GM23338 (cell line): ENCODE results near the gene PFKFB3. TPM values are rescaled to one million over a fixed set of nuclear protein-coding genes. Genes with fewer than 3 reads are reported as not detected.

Experiments used
- ATAC-seq: fragments of 200-7000 bp; cut with Tn5 transposase; 3 replicates; pipeline ENCODE4 v1.9.1; 2020
- DNase-seq: peaks from one replicate; pipeline ENCODE4 v3.0.0-alpha.2; 2015; ENCODE audit warnings: low spot score
- H2AFZ ChIP-seq: fragments of 200-600 bp; sonication (generic); 2 replicates; pipeline ENCODE4 v1.8.0; 2016; ENCODE audit warnings: antibody characterized with exemption, mild to moderate bottlenecking, moderate library complexity
- H3F3A ChIP-seq: fragments of 200-600 bp; sonication (generic); replicated peaks from 2 replicates; pipeline ENCODE4 v1.8.0; 2017; ENCODE audit warnings: antibody characterized with exemption, mixed run types, low read depth
- H3K27ac ChIP-seq: fragments of 200-600 bp; sonication (generic); 2 replicates; pipeline ENCODE4 v1.6.1; 2016; ENCODE audit warnings: low read depth
- H3K27me3 ChIP-seq: fragments of 200-600 bp; sonication (generic); 2 replicates; pipeline ENCODE4 v1.8.0; 2016; ENCODE audit warnings: mild to moderate bottlenecking, mixed run types, moderate library complexity; ENCODE audit not compliant: insufficient read depth
- H3K36me3 ChIP-seq: fragments of 200-600 bp; sonication (generic); 2 replicates; pipeline ENCODE4 v1.8.0; 2016; ENCODE audit warnings: mild to moderate bottlenecking; ENCODE audit not compliant: insufficient read depth
- H3K4me1 ChIP-seq: fragments of 200-600 bp; sonication (generic); 2 replicates; pipeline ENCODE4 v1.8.0; 2016; ENCODE audit warnings: mild to moderate bottlenecking, moderate library complexity; ENCODE audit not compliant: insufficient read depth
- H3K4me2 ChIP-seq: fragments of 200-600 bp; sonication (generic); 2 replicates; pipeline ENCODE4 v1.7.1; 2017; ENCODE audit warnings: mixed run types
- H3K4me3 ChIP-seq: fragments of 200-600 bp; sonication (generic); 2 replicates; pipeline ENCODE4 v1.6.1; 2016; ENCODE audit warnings: mixed run types
- H3K79me2 ChIP-seq: fragments of 200-600 bp; sonication (generic); replicated peaks from 2 replicates; pipeline ENCODE4 v1.8.0; 2017; ENCODE audit warnings: mild to moderate bottlenecking; ENCODE audit not compliant: insufficient read depth
- H3K9me2 ChIP-seq: fragments of 200-600 bp; sonication (generic); 2 replicates; pipeline ENCODE4 v1.8.0; 2017; ENCODE audit not compliant: insufficient read depth
- H4K20me1 ChIP-seq: fragments of 200-600 bp; sonication (generic); replicated peaks from 2 replicates; pipeline ENCODE4 v1.8.0; 2017; ENCODE audit warnings: mild to moderate bottlenecking; ENCODE audit not compliant: insufficient read depth
- H3K27ac Mint-ChIP-seq: 2 replicates; pipeline ENCODE4 v1.8.0; 2020; ENCODE audit warnings: inconsistent platforms, mild to moderate bottlenecking, moderate library complexity, mixed read lengths
- H3K27me3 Mint-ChIP-seq: 3 replicates; pipeline ENCODE4 v1.8.0; 2022; ENCODE audit warnings: low read depth, mild to moderate bottlenecking, moderate library complexity, mixed read lengths, inconsistent platforms; ENCODE audit not compliant: insufficient read depth, poor library complexity
- H3K36me3 Mint-ChIP-seq: 3 replicates; pipeline ENCODE4 v1.8.0; 2021; ENCODE audit warnings: low read depth, mild to moderate bottlenecking, inconsistent platforms, moderate library complexity, mixed read lengths
- H3K4me1 Mint-ChIP-seq: 3 replicates; pipeline ENCODE4 v1.8.0; 2020; ENCODE audit warnings: mild to moderate bottlenecking, inconsistent platforms, mixed read lengths
- H3K4me3 Mint-ChIP-seq: 3 replicates; pipeline ENCODE4 v1.8.0; 2021; ENCODE audit warnings: moderate library complexity, mild to moderate bottlenecking, inconsistent platforms, mixed read lengths
- H3K9me3 Mint-ChIP-seq: 3 replicates; pipeline ENCODE4 v1.8.0; 2020; ENCODE audit warnings: moderate library complexity, mild to moderate bottlenecking, inconsistent platforms, mixed read lengths
- CTCF ChIP-seq, 2 experiments: fragments of 200-600 bp in 1 of 2; sonication (generic) in 1 of 2; conservative IDR thresholded peaks; 2 replicates each; pipeline versions ENCODE4 v1.5.1 to v1.6.1; 2016 to 2017; ENCODE audit warnings: antibody characterized with exemption in 2 of 2, low read depth in 2 of 2, mild to moderate bottlenecking in 2 of 2, moderate library complexity in 1 of 2
- ETS1 ChIP-seq: IDR thresholded peaks from 2 replicates; pipeline ENCODE4 v1.6.1; 2016; ENCODE audit warnings: antibody characterized with exemption
- EZH2 ChIP-seq: fragments of 200-600 bp; sonication (generic); IDR thresholded peaks from one replicate; pipeline ENCODE4 v1.8.0; 2017; ENCODE audit warnings: antibody characterized with exemption, mild to moderate bottlenecking, low read depth; ENCODE audit not compliant: unreplicated experiment
- JUNB ChIP-seq: IDR thresholded peaks from one replicate; pipeline ENCODE4 v1.6.1; 2016; ENCODE audit warnings: antibody characterized with exemption; ENCODE audit not compliant: unreplicated experiment
- NANOG ChIP-seq: IDR thresholded peaks from 2 replicates; pipeline ENCODE4 v1.6.1; 2016; ENCODE audit warnings: antibody characterized with exemption, borderline replicate concordance
- POLR2AphosphoS5 ChIP-seq: IDR thresholded peaks from 2 replicates; pipeline ENCODE4 v1.6.1; 2016; ENCODE audit warnings: antibody characterized with exemption, low read depth
- REST ChIP-seq: IDR thresholded peaks from one replicate; pipeline ENCODE4 v1.6.1; 2018; ENCODE audit warnings: antibody characterized with exemption; ENCODE audit not compliant: unreplicated experiment
- STAT1 ChIP-seq: IDR thresholded peaks from one replicate; pipeline ENCODE4 v1.6.1; 2016; ENCODE audit warnings: antibody characterized with exemption; ENCODE audit not compliant: unreplicated experiment
- polyA plus RNA-seq: library from polyadenylated mRNA; unstranded; fragments of >200 nt; fragmentation: Nextera tagmentation; extraction: Ambion mirVana; gene quantifications from 2 replicates; pipeline ENCODE4 v1.2.1, GENCODE V29; 2016
- total RNA-seq: library from RNA; depleted of rRNA; stranded (reverse); fragments of >200 nt; shearing (Covaris generic); gene quantifications from 2 replicates; pipeline ENCODE4 v1.2.3, GENCODE V29; 2014

The PFKFB3 gene
- total and polyA plus RNA-seq, 2 experiments from 2014 or later = 9.5 to 26.8 TPM

- TF ChIP-seq CTCF (conservative IDR thresholded peaks at IDR 0.05; ENCODE audit: low read depth in 2 of 2) (no peak), ETS1 (no peak), REST (no peak)
These were observed 11.2 kb downstream of the PFKFB3 start (continued) for GRCh38 chr10:6213908-6214307.

- H3K4me3 ChIP-seq = no peak overlapping the region
- Mint-ChIP-seq H3K27ac (no peak overlapping the region), H3K9me3 (no peaks in the 10 kb centered on the region), H3K27me3 (peaks cover 10% of the 10 kb centered on the region), H3K36me3 (peaks cover 57% of the 10 kb centered on the region), H3K4me1 (peaks cover 11% of the 10 kb centered on the region), H3K4me3 (no peak overlapping the region)
- no peak overlapping the region for H3K27ac ChIP-seq
- no peaks in the 10 kb centered on the region for H3K9me2 ChIP-seq
- peaks cover 32% of the 10 kb centered on the region for H3K79me2 ChIP-seq
- H2AFZ ChIP-seq = no peak overlapping the region
- H4K20me1 ChIP-seq = no peaks in the 10 kb centered on the region; the same call in 1 of the 2 replicates
- no peaks in the 10 kb centered on the region for H3K27me3 ChIP-seq
- DNase-seq (no peak), ATAC-seq (no peak)
- H3F3A ChIP-seq = no peaks in the 10 kb centered on the region
- H3K36me3 ChIP-seq = peaks cover 26% of the 10 kb centered on the region
- peaks cover 4% of the 10 kb centered on the region for H3K4me1 ChIP-seq
- no peak overlapping the region for H3K4me2 ChIP-seq
- TF ChIP-seq REST = no peak
- TF ChIP-seq POLR2AphosphoS5 = no peak
- no peak for TF ChIP-seq STAT1
- no peak for TF ChIP-seq EZH2
- no peak for TF ChIP-seq JUNB
- TF ChIP-seq NANOG = no peak
- no peak for TF ChIP-seq CTCF (conservative IDR thresholded peaks at IDR 0.05; ENCODE audit: low read depth in 2 of 2)
These were observed 11.9 kb downstream of the PFKFB3 start for GRCh38 chr10:6214612-6215011.
